C4-2B (cell line): Measurements from ENCODE around the gene C19orf85.

Source experiments
- H3K27ac ChIP-seq: fragments of 450-650 bp; 2 replicates; pipeline ENCODE4 v1.5.1; 2017
- CTCF ChIP-seq: fragments of 450-650 bp; conservative IDR thresholded peaks from 2 replicates; pipeline ENCODE4 v1.5.1; 2017; ENCODE audit warnings: mild to moderate bottlenecking
- ZFX ChIP-seq: fragments of 450-650 bp; IDR thresholded peaks from 2 replicates; pipeline ENCODE4 v1.6.1; 2017

Gene C19orf85

GRCh38 chr19:55493052-55493644, 28.6 kb upstream of the C19orf85 start:
- no peak for TF ChIP-seq ZFX
- no peak for TF ChIP-seq CTCF
- H3K27ac ChIP-seq, result no peak overlapping the region

GRCh38 chr19:55492362-55492944, 27.9 kb upstream of the C19orf85 start:
- TF ChIP-seq CTCF, result no peak
- TF ChIP-seq ZFX, result no peak
- H3K27ac ChIP-seq, result no peak overlapping the region

- TF ChIP-seq ZFX (no peak), CTCF (no peak)
- no peak overlapping the region for H3K27ac ChIP-seq
Measured at GRCh38 chr19:55491546-55492360, 27.2 kb upstream of the C19orf85 start.

- no peak for TF ChIP-seq ZFX
- TF ChIP-seq CTCF, result no peak
- no peak overlapping the region for H3K27ac ChIP-seq
Measured at GRCh38 chr19:55490478-55491432, 26.2 kb upstream of the C19orf85 start.

- TF ChIP-seq ZFX, result no peak
- TF ChIP-seq CTCF, result no peak
Measured at GRCh38 chr19:55489711-55490477, 25.3 kb upstream of the C19orf85 start.

GRCh38 chr19:55488986-55489710, 24.6 kb upstream of the C19orf85 start:
- TF ChIP-seq ZFX, result no peak
- TF ChIP-seq CTCF, result no peak
- no peak overlapping the region for H3K27ac ChIP-seq

More at GRCh38 chr19:55489711-55490477, 25.3 kb upstream of the C19orf85 start:
- no peak overlapping the region for H3K27ac ChIP-seq
